ENCODE measurements around the gene STK35.
A peak's percentile ranks its signal among the peaks of the same experiment; 100 is the strongest.

STK35 gene

DNA sequence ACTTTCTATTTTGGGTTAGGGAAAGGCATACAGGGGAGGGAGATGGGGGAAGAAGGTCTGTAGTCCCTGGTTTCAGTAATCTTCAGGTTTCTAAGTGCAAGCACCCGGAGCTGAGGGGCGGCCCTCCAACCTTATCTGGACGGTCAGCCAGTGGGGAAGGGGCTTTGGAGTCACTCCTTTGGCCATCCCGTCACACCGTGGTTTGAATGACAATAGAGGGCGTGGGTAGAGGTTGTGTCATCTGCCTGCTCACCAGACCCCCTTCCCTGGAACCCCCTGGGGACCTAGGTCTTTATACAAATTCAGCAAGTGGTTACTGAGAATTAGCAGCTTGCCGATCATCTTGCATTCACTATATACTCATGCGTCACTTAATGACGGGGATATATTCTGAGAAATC is 29.1 kb downstream of the STK35 start:
- Histone ChIP-seq H3K27me3 (ENCODE audit: control insufficient read depth in 3 of 3, insufficient read depth in 3 of 3, low read depth in 1 of 3, low read length in 3 of 3) (no peaks in the 10 kb centered on the region), H3K36me3 (replicated peaks in 1 of 2; ENCODE audit: control insufficient read depth in 2 of 2, insufficient read depth in 2 of 2, low read length in 2 of 2) (peaks cover 0 to 22% of the 10 kb centered on the region in 2 donors), H2BK15ac (ENCODE audit: low read length) (no peak overlapping the region), H2BK5ac (ENCODE audit: low read length) (no peak overlapping the region), H4K91ac (ENCODE audit: low read depth, low read length, poor library complexity) (no peak overlapping the region), H3K4me3 (ENCODE audit: low read length in 2 of 2) (no peak overlapping the region), H4K8ac (ENCODE audit: low read depth, low read length) (no peak overlapping the region), H3K27ac (replicated peaks; ENCODE audit: low read length) (no peak overlapping the region), H3K9ac (ENCODE audit: low read depth, low read length, poor library complexity) (no peak overlapping the region), H3K4ac (ENCODE audit: low read length) (no peak overlapping the region), H3K9me3 (replicated peaks in 1 of 2; ENCODE audit: control insufficient read depth in 2 of 2, insufficient read depth in 1 of 2, low read depth in 1 of 2, low read length in 2 of 2) (no peaks in the 10 kb centered on the region), H3K18ac (ENCODE audit: low read length) (no peak overlapping the region), H2AK5ac (ENCODE audit: low read depth, low read length) (no peak overlapping the region), H2BK120ac (ENCODE audit: low read depth, low read length) (no peak overlapping the region), H2AFZ (ENCODE audit: low read length) (no peak overlapping the region), H3K14ac (ENCODE audit: low read length) (no peak overlapping the region), H3K23ac (ENCODE audit: low read depth, low read length, poor library complexity) (no peak overlapping the region), H3K79me1 (ENCODE audit: low read depth, low read length) (peaks cover 3% of the 10 kb centered on the region), H3K4me1 (ENCODE audit: control insufficient read depth in 2 of 2, insufficient read depth in 1 of 2, low read depth in 1 of 2, low read length in 2 of 2) (peaks cover 5 to 21% of the 10 kb centered on the region in 2 donors), H2BK12ac (ENCODE audit: low read length) (no peak overlapping the region), H3K4me2 (ENCODE audit: insufficient read depth, low read length, poor library complexity, severe bottlenecking) (no peak overlapping the region)
- DNase-seq (ENCODE audit: low spot score): no peak
- WGBS, 2 donors (ENCODE audit: extremely low coverage in 2 of 2, insufficient read length in 2 of 2, insufficient replicate concordance in 1 of 2): no CpG with 5 or more reads among the region's 9 CpGs

DNA sequence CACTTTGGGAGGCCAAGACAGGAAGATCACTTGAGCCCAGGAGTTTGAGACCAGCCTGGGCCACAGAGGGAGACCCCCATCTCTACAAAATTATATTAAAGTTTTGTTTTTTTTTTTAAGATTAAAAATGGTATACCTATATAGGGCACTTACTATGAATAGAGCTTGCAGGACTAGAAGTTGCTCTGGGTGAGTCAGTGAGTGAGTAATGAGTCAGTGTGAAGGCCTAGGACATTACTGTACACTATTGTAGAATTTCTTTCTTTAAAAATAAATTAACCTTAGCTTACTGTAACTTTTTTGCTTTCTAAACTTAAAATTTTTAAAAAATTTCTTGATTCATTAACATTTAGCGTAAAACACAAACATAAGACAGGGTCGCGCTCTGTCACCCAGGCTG is 29.7 kb downstream of the STK35 start:
- H3K9ac ChIP-seq (ENCODE audit: low read depth, low read length, poor library complexity): no peak overlapping the region
- H2AK5ac ChIP-seq (ENCODE audit: low read depth, low read length): no peak overlapping the region
- H3K9me3 ChIP-seq (replicated peaks in 1 of 2; ENCODE audit: control insufficient read depth in 2 of 2, insufficient read depth in 1 of 2, low read depth in 1 of 2, low read length in 2 of 2): no peaks in the 10 kb centered on the region
- no peaks in the 10 kb centered on the region for H3K27me3 ChIP-seq (ENCODE audit: control insufficient read depth in 3 of 3, insufficient read depth in 3 of 3, low read depth in 1 of 3, low read length in 3 of 3)
- H3K79me1 ChIP-seq (ENCODE audit: low read depth, low read length): peaks cover 5% of the 10 kb centered on the region
- H2BK15ac ChIP-seq (ENCODE audit: low read length): no peak overlapping the region
- no peak overlapping the region for H4K8ac ChIP-seq (ENCODE audit: low read depth, low read length)
- H3K23ac ChIP-seq (ENCODE audit: low read depth, low read length, poor library complexity): no peak overlapping the region
- H2BK12ac ChIP-seq (ENCODE audit: low read length): no peak overlapping the region
- no peak overlapping the region for H2BK5ac ChIP-seq (ENCODE audit: low read length)
- H3K36me3 ChIP-seq (replicated peaks in 1 of 2; ENCODE audit: control insufficient read depth in 2 of 2, insufficient read depth in 2 of 2, low read length in 2 of 2): peaks cover 0 to 19% of the 10 kb centered on the region in 2 donors
- H3K18ac ChIP-seq (ENCODE audit: low read length): no peak overlapping the region
- no peak overlapping the region for H3K14ac ChIP-seq (ENCODE audit: low read length)
- H3K4ac ChIP-seq (ENCODE audit: low read length): no peak overlapping the region
- no peak overlapping the region for H2BK120ac ChIP-seq (ENCODE audit: low read depth, low read length)
- H3K4me3 ChIP-seq (ENCODE audit: low read length in 2 of 2): no peak overlapping the region
- no peak overlapping the region for H4K91ac ChIP-seq (ENCODE audit: low read depth, low read length, poor library complexity)
- no peak for DNase-seq (ENCODE audit: low spot score)
- H3K27ac ChIP-seq (replicated peaks; ENCODE audit: low read length): no peak overlapping the region
- H3K4me1 ChIP-seq (ENCODE audit: control insufficient read depth in 2 of 2, insufficient read depth in 1 of 2, low read depth in 1 of 2, low read length in 2 of 2): peaks cover 5 to 21% of the 10 kb centered on the region in 2 donors
- H2AFZ ChIP-seq (ENCODE audit: low read length): no peak overlapping the region
- no peak overlapping the region for H3K4me2 ChIP-seq (ENCODE audit: insufficient read depth, low read length, poor library complexity, severe bottlenecking)
- WGBS, 2 donors (ENCODE audit: extremely low coverage in 2 of 2, insufficient read length in 2 of 2, insufficient replicate concordance in 1 of 2): no CpG with 5 or more reads among the region's 3 CpGs

DNA sequence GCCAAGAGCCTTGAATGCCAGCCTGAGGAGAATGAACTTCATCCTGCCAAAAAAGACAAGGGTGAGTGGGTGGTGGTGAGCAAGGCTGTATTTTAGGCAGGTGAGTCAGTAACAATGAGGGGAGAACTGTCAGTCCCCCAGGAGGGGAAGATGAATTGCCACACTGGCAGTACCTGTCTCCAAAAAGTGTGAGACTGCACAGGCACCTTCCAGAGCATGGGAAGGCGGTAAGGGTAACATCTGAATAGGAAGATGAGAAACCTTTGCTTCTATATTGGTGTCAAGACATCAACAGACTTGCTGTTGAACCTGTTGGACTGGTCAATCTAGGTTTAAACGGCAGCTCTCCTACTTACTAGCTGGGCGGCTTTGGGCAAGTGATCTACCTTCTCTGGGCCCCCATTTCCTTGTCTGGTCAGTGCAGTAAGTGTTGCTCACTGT is 30.9 kb downstream of the STK35 start:
- H3K14ac ChIP-seq (ENCODE audit: low read length): no peak overlapping the region
- no peak overlapping the region for H4K91ac ChIP-seq (ENCODE audit: low read depth, low read length, poor library complexity)
- H3K18ac ChIP-seq (ENCODE audit: low read length): no peak overlapping the region
- H3K9ac ChIP-seq (ENCODE audit: low read depth, low read length, poor library complexity): no peak overlapping the region
- no peak overlapping the region for H3K4ac ChIP-seq (ENCODE audit: low read length)
- H3K23ac ChIP-seq (ENCODE audit: low read depth, low read length, poor library complexity): no peak overlapping the region
- no peak overlapping the region for H2AFZ ChIP-seq (ENCODE audit: low read length)
- H2BK120ac ChIP-seq (ENCODE audit: low read depth, low read length): no peak overlapping the region
- no peak overlapping the region for H3K27ac ChIP-seq (replicated peaks; ENCODE audit: low read length)
- H3K4me3 ChIP-seq (ENCODE audit: low read length in 2 of 2): no peak overlapping the region
- H2BK5ac ChIP-seq (ENCODE audit: low read length): no peak overlapping the region
- H2AK5ac ChIP-seq (ENCODE audit: low read depth, low read length): no peak overlapping the region
- no peak for DNase-seq (ENCODE audit: low spot score)
- no peak overlapping the region for H2BK12ac ChIP-seq (ENCODE audit: low read length)
- H3K9me3 ChIP-seq (replicated peaks in 1 of 2; ENCODE audit: control insufficient read depth in 2 of 2, insufficient read depth in 1 of 2, low read depth in 1 of 2, low read length in 2 of 2): no peaks in the 10 kb centered on the region
- peaks cover 5% of the 10 kb centered on the region for H3K79me1 ChIP-seq (ENCODE audit: low read depth, low read length)
- H4K8ac ChIP-seq (ENCODE audit: low read depth, low read length): no peak overlapping the region
- WGBS, 2 donors (ENCODE audit: extremely low coverage in 2 of 2, insufficient read length in 2 of 2, insufficient replicate concordance in 1 of 2): no CpG with 5 or more reads among the region's 3 CpGs
- H3K36me3 ChIP-seq (replicated peaks in 1 of 2; ENCODE audit: control insufficient read depth in 2 of 2, insufficient read depth in 2 of 2, low read length in 2 of 2): peaks cover 1 to 18% of the 10 kb centered on the region in 2 donors
- H3K4me1 ChIP-seq (ENCODE audit: control insufficient read depth in 2 of 2, insufficient read depth in 1 of 2, low read depth in 1 of 2, low read length in 2 of 2): peaks cover 5 to 21% of the 10 kb centered on the region in 2 donors
- no peak overlapping the region for H3K4me2 ChIP-seq (ENCODE audit: insufficient read depth, low read length, poor library complexity, severe bottlenecking)
- no peaks in the 10 kb centered on the region for H3K27me3 ChIP-seq (ENCODE audit: control insufficient read depth in 3 of 3, insufficient read depth in 3 of 3, low read depth in 1 of 3, low read length in 3 of 3)
- no peak overlapping the region for H2BK15ac ChIP-seq (ENCODE audit: low read length)

DNA sequence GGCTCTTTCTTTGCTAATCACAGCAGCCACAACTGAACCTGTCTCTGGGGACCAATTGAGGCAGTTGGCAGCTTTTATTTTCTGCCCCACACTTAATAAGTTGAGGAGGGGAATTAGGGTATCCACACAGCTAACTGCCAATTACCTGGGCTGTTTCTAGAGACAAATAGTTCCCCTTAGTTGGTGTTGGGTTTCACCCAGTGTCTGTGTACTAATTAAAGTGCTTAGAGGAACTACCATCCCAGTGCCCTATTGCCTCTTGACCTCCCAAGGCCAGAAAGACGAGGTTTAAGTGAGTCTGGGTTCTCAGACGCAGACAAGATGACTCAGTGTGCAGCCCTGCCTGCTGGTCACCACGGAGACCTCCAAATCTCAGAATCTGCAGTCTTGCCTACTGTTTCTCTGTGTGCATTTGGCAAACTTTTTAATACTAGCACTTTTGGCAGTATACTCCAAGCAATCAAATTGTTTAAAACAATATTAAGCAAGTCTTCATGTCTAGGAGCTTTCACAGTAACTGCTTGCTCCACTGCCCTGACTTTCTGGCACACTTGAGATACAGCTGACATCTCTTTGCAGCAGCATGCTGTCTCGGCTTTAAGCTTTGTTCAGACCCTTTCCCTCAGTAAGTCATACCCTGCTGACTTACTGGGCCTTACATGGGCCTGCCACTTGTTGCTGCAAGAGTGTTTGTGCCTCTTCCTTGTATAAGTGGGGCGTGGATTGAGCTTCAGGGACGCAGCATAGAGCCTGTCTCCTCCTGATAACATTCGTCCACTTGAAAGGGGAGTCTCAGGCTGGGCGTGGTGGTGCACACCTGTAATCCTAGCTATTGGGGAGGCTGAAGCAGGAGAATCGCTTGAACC is 31.9 kb downstream of the STK35 start:
- no peak overlapping the region for H3K14ac ChIP-seq (ENCODE audit: low read length)
- H4K8ac ChIP-seq (ENCODE audit: low read depth, low read length): no peak overlapping the region
- peak; percentile 44 for DNase-seq (ENCODE audit: low spot score)
- H3K79me1 ChIP-seq (ENCODE audit: low read depth, low read length): peaks cover 5% of the 10 kb centered on the region
- H3K27ac ChIP-seq (replicated peaks; ENCODE audit: low read length): no peak overlapping the region
- H2BK5ac ChIP-seq (ENCODE audit: low read length): no peak overlapping the region
- no peak overlapping the region for H3K18ac ChIP-seq (ENCODE audit: low read length)
- H3K23ac ChIP-seq (ENCODE audit: low read depth, low read length, poor library complexity): no peak overlapping the region
- no peak overlapping the region for H2AFZ ChIP-seq (ENCODE audit: low read length)
- H2BK15ac ChIP-seq (ENCODE audit: low read length): no peak overlapping the region
- H3K9me3 ChIP-seq (replicated peaks in 1 of 2; ENCODE audit: control insufficient read depth in 2 of 2, insufficient read depth in 1 of 2, low read depth in 1 of 2, low read length in 2 of 2): no peaks in the 10 kb centered on the region
- H3K4me2 ChIP-seq (ENCODE audit: insufficient read depth, low read length, poor library complexity, severe bottlenecking): no peak overlapping the region
- H3K27me3 ChIP-seq (ENCODE audit: control insufficient read depth in 3 of 3, insufficient read depth in 3 of 3, low read depth in 1 of 3, low read length in 3 of 3): no peaks in the 10 kb centered on the region
- H3K36me3 ChIP-seq (replicated peaks in 1 of 2; ENCODE audit: control insufficient read depth in 2 of 2, insufficient read depth in 2 of 2, low read length in 2 of 2): peaks cover 2 to 8% of the 10 kb centered on the region in 2 donors
- H4K91ac ChIP-seq (ENCODE audit: low read depth, low read length, poor library complexity): no peak overlapping the region
- H2AK5ac ChIP-seq (ENCODE audit: low read depth, low read length): no peak overlapping the region
- peaks cover 5 to 21% of the 10 kb centered on the region in 2 donors for H3K4me1 ChIP-seq (ENCODE audit: control insufficient read depth in 2 of 2, insufficient read depth in 1 of 2, low read depth in 1 of 2, low read length in 2 of 2)
- no peak overlapping the region for H2BK120ac ChIP-seq (ENCODE audit: low read depth, low read length)
- H2BK12ac ChIP-seq (ENCODE audit: low read length): no peak overlapping the region
- H3K4ac ChIP-seq (ENCODE audit: low read length): no peak overlapping the region
- no peak overlapping the region for H3K4me3 ChIP-seq (ENCODE audit: low read length in 2 of 2)
- no CpG with 5 or more reads among the region's 9 CpGs for WGBS, 2 donors (ENCODE audit: extremely low coverage in 2 of 2, insufficient read length in 2 of 2, insufficient replicate concordance in 1 of 2)
- no peak overlapping the region for H3K9ac ChIP-seq (ENCODE audit: low read depth, low read length, poor library complexity)

All from neuronal stem cell (in vitro differentiated cells).